K562 (cell line): ENCODE measurements around the gene CACNA2D3. TPM values are rescaled to one million over a fixed set of nuclear protein-coding genes. Genes with fewer than 3 reads are reported as not detected.

Experiments used
- ATAC-seq: fragments of 200-7000 bp; cut with Tn5 transposase; 3 replicates; pipeline ENCODE4 v1.9.1; 2020; ENCODE audit warnings: moderate library complexity
- BruUV-seq: library from RNA; stranded (reverse); fragments of 400-500 nt; replicated peaks from 2 replicates; lab custom pipeline; 2021; lab: Mats Ljungman, UMichigan
- CTCF ChIA-PET: fragments of 300-600 bp; formaldehyde crosslinking; extraction: SDS; loops from one replicate; lab custom pipeline; 2021; ENCODE audit warnings: low intra/inter-chr PET ratio; lab: Yijun Ruan, JAX
- POLR2A ChIA-PET: fragments of 300-600, 350-650 bp; sonication (Branson Sonifier 250); formaldehyde crosslinking; extraction: SDS; loops from one replicate; lab custom pipeline; 2021; ENCODE audit warnings: antibody characterized with exemption, inconsistent platforms; lab: Yijun Ruan, JAX
- DNase-seq, 4 experiments: peaks; one replicate each; pipeline versions ENCODE4 v3.0.0 to v3.0.0-alpha.2; 2011 to 2018; ENCODE audit warnings: low spot score in 3 of 4, mixed read lengths in 3 of 4; ENCODE audit errors: extremely low read depth in 1 of 4
- FAIRE-seq: peaks from 2 replicates; lab custom pipeline; 2011; peaks lifted over from hg19 to GRCh38; lab: Jason Lieb, UNC
- H2AFZ ChIP-seq: 2 replicates; pipeline ENCODE4 v1.6.0; 2011; ENCODE audit warnings: low read depth, low read length, control low read depth, inconsistent platforms
- H3K27ac ChIP-seq: fragments of 200-600 bp; 3 replicates; pipeline ENCODE4 v1.8.0; 2011; ENCODE audit warnings: low read depth, mild to moderate bottlenecking, control low read depth, inconsistent platforms, low read length, moderate library complexity, mixed read lengths; ENCODE audit errors: extremely low read depth
- H3K27me3 ChIP-seq, 2 experiments: fragments of 300-600 bp in 1 of 2; 2 replicates in 1 of 2; 3 replicates in 1 of 2; pipeline versions ENCODE4 v1.6.0 to v1.8.0; 2011; ENCODE audit warnings: inconsistent platforms in 2 of 2, low read length in 2 of 2, mild to moderate bottlenecking in 1 of 2, mixed read lengths in 1 of 2, moderate library complexity in 1 of 2; ENCODE audit not compliant: control insufficient read depth in 2 of 2, insufficient read depth in 2 of 2
- H3K36me3 ChIP-seq: fragments of 300-600 bp; 3 replicates; pipeline ENCODE4 v1.8.0; 2011; ENCODE audit warnings: mild to moderate bottlenecking, low read length, inconsistent platforms; ENCODE audit not compliant: control insufficient read depth, insufficient read depth
- H3K4me1 ChIP-seq, 2 experiments: fragments of 200-600 bp in 1 of 2; replicated peaks in 1 of 2; 2 replicates in 1 of 2; 3 replicates in 1 of 2; pipeline versions ENCODE4 v1.5.1 to v1.8.0; 2011; ENCODE audit warnings: inconsistent platforms in 2 of 2, low read length in 2 of 2, mild to moderate bottlenecking in 1 of 2, mixed read lengths in 1 of 2, moderate library complexity in 1 of 2; ENCODE audit not compliant: control insufficient read depth in 2 of 2, insufficient read depth in 2 of 2
- H3K4me2 ChIP-seq: 2 replicates; pipeline ENCODE4 v1.6.1; 2011; ENCODE audit warnings: low read length, control low read depth, inconsistent platforms, mixed read lengths; ENCODE audit not compliant: insufficient read depth
- H3K4me3 ChIP-seq: fragments of 200-600 bp; sonication (generic), shearing (Covaris generic); 2 replicates; pipeline ENCODE4 v1.5.1; 2016; ENCODE audit warnings: control low read depth, inconsistent platforms
- H3K79me2 ChIP-seq: fragments of 200-600 bp; 3 replicates; pipeline ENCODE4 v1.8.0; 2011; ENCODE audit warnings: low read length, inconsistent platforms; ENCODE audit not compliant: control insufficient read depth, insufficient read depth
- H3K9ac ChIP-seq, 2 experiments: 2 replicates each; pipeline versions ENCODE4 v1.6.0 to v1.6.1; 2011; ENCODE audit warnings: low read depth in 2 of 2, low read length in 2 of 2, control low read depth in 1 of 2, inconsistent platforms in 1 of 2, mild to moderate bottlenecking in 1 of 2, mixed read lengths in 1 of 2; ENCODE audit not compliant: insufficient read depth in 1 of 2
- H3K9me1 ChIP-seq: one replicate; pipeline ENCODE4 v1.6.0; 2011; ENCODE audit warnings: inconsistent platforms, mild to moderate bottlenecking, low read length, moderate library complexity; ENCODE audit not compliant: control insufficient read depth, insufficient read depth
- H3K9me3 ChIP-seq: replicated peaks from 2 replicates; pipeline ENCODE4 v1.5.1; 2011; ENCODE audit warnings: low read depth, low read length, inconsistent platforms; ENCODE audit not compliant: control insufficient read depth, insufficient read depth
- H4K20me1 ChIP-seq: replicated peaks from 2 replicates; pipeline ENCODE4 v1.6.1; 2011; ENCODE audit warnings: low read length, inconsistent platforms, mixed read lengths; ENCODE audit not compliant: control insufficient read depth, insufficient read depth
- CHCHD3 ChIP-seq: fragments of 250-450 bp; sonication (Bioruptor Pico); IDR thresholded peaks from 2 replicates; pipeline ENCODE4 v2.1.2; 2022; ENCODE audit warnings: mild to moderate bottlenecking
- DNMT1 ChIP-seq: fragments of 450-650 bp; IDR thresholded peaks from 2 replicates; pipeline ENCODE4 v1.6.1; 2016; ENCODE audit warnings: antibody characterized with exemption, mild to moderate bottlenecking
- E2F5 ChIP-seq: sonication (generic); formaldehyde crosslinking; IDR thresholded peaks from 2 replicates; pipeline ENCODE4 v1.8.0; 2022; ENCODE audit warnings: mild to moderate bottlenecking, missing genetic modification reagents
- EWSR1 ChIP-seq: fragments of 450-650 bp; IDR thresholded peaks from 2 replicates; pipeline ENCODE4 v1.6.1; 2018; ENCODE audit warnings: borderline replicate concordance, mild to moderate bottlenecking, low read depth, moderate library complexity; ENCODE audit not compliant: partially characterized antibody
- FOXP1 ChIP-seq: sonication (generic); formaldehyde crosslinking; IDR thresholded peaks from 2 replicates; pipeline ENCODE4 v1.8.0; 2022; ENCODE audit warnings: mild to moderate bottlenecking, missing genetic modification reagents
- FOXP4 ChIP-seq: sonication (generic); formaldehyde crosslinking; IDR thresholded peaks from 2 replicates; pipeline ENCODE4 v1.8.0; 2022; ENCODE audit warnings: mild to moderate bottlenecking, missing genetic modification reagents, borderline replicate concordance
- HNRNPK ChIP-seq: fragments of 200-400 bp; formaldehyde crosslinking; IDR thresholded peaks from one replicate; pipeline ENCODE4 v1.6.1; 2018; ENCODE audit warnings: mild to moderate bottlenecking, low read depth, low read length; ENCODE audit not compliant: poor library complexity, severe bottlenecking
- HNRNPUL1 ChIP-seq: fragments of 200-400 bp; formaldehyde crosslinking; IDR thresholded peaks from 2 replicates; pipeline ENCODE4 v1.6.1; 2017; ENCODE audit warnings: low read length
- JUN ChIP-seq, 2 experiments: sonication (generic) in 1 of 2; formaldehyde crosslinking in 1 of 2; IDR thresholded peaks; 2 replicates each; pipeline versions ENCODE4 v1.6.1 to v1.8.0; 2012 to 2022; ENCODE audit warnings: borderline replicate concordance in 2 of 2, mild to moderate bottlenecking in 2 of 2, improper control_type of control experiment in 1 of 2, low read depth in 1 of 2, low read length in 1 of 2, missing genetic modification reagents in 1 of 2
- MCM3 ChIP-seq: fragments of 450-650 bp; IDR thresholded peaks from 2 replicates; pipeline ENCODE4 v1.6.1; 2016
- MTA3 ChIP-seq: fragments of 450-650 bp; formaldehyde crosslinking; IDR thresholded peaks from 2 replicates; pipeline ENCODE4 v1.6.1; 2017; ENCODE audit warnings: mild to moderate bottlenecking, borderline replicate concordance
- NR2F6 ChIP-seq: fragments of 450-650 bp; formaldehyde crosslinking; IDR thresholded peaks from 2 replicates; pipeline ENCODE4 v1.4.0; 2020; ENCODE audit warnings: mild to moderate bottlenecking
- TCF15 ChIP-seq: fragments of 250-450 bp; sonication (Bioruptor Pico); IDR thresholded peaks from 2 replicates; pipeline ENCODE4 v1.8.0; 2022; ENCODE audit warnings: moderate library complexity, mild to moderate bottlenecking, inconsistent platforms
- ZNF586 ChIP-seq: fragments of 450-650 bp; formaldehyde crosslinking; conservative IDR thresholded peaks from 2 replicates; pipeline ENCODE4 v1.4.0; 2020; ENCODE audit warnings: mild to moderate bottlenecking, moderate library complexity
- WGBS: fragments of 100-300 bp; shearing (Covaris generic); methylation state at CpG from one replicate; pipeline ENCODE4 v1.1.6; 2016; ENCODE audit warnings: low coverage, mixed read lengths; ENCODE audit not compliant: insufficient coverage; ENCODE audit errors: missing lambda C conversion rate; 5-methylcytosine and 5-hydroxymethylcytosine counted together
- in situ Hi-C: fragments of 300-500 bp; cut with MboI; formaldehyde crosslinking; loops from 4 replicates; pipeline ENCODE4 v1.15.0; 2018; ENCODE audit warnings: inconsistent platforms, mixed read lengths
- intact Hi-C: fragments of 100-400 bp; cut with micrococcal nuclease; formaldehyde crosslinking; loops from 2 replicates; pipeline ENCODE4 v1.14.2; 2022
- polyA plus RNA-seq, 8 experiments: library from polyadenylated mRNA; depleted of rRNA in 4 of 8; stranded (reverse) in 5 of 8; unstranded in 3 of 8; fragments of >200 nt; fragmentation: Nextera tagmentation in 2 of 8; fragmentation: Illumina TruSeq in 1 of 8; extraction: Ambion mirVana in 2 of 8; extraction: Trizol in 1 of 8; gene quantifications; 2 replicates each; pipeline versions ENCODE4 v1.2.1 to v1.2.3, GENCODE V29; 2011 to 2014; ENCODE audit warnings: inconsistent platforms in 1 of 8, missing spikeins in 1 of 8
- total RNA-seq, 7 experiments: library from RNA; depleted of rRNA in 6 of 7; stranded (reverse); fragments of >200 nt in 6 of 7; fragmentation: Illumina TruSeq in 2 of 7; extraction: Trizol in 2 of 7; gene quantifications; 2 replicates each; pipeline versions ENCODE4 v1.2.1 to v1.2.3, GENCODE V29; 2011 to 2021; ENCODE audit warnings: low replicate concordance in 1 of 7

The CACNA2D3 gene
- total and polyA plus RNA-seq, 9 of the 15 experiments (the other 6 are each of a cell fraction or from before 2014, with no cell fraction given): 0.01 TPM; not detected in 8

GRCh38 chr3:54237788-54238502, 115.6 kb downstream of the CACNA2D3 start:
- no peaks in the 10 kb centered on the region for H4K20me1 ChIP-seq
- ATAC-seq (no peak), FAIRE-seq (no peak), DNase-seq (no peak)
- BruUV-seq: no TSS peak
- in situ Hi-C loops: no loop called here
- ChIA-PET POLR2A (no interaction called here), CTCF (no interaction called here)
- no peak overlapping the region for H3K4me2 ChIP-seq
- intact Hi-C loops: no loop called here
- H2AFZ ChIP-seq: no peak overlapping the region
- no peak overlapping the region for H3K9ac ChIP-seq
- H3K27me3 ChIP-seq: no peaks in the 10 kb centered on the region; a peak in 1 of 5 replicates
- no peak overlapping the region for H3K27ac ChIP-seq
- 0% methylated on average over 3 of the region's 4 CpGs for WGBS
- no peaks in the 10 kb centered on the region for H3K4me1 ChIP-seq
- no peaks in the 10 kb centered on the region for H3K36me3 ChIP-seq
- no peaks in the 10 kb centered on the region for H3K9me1 ChIP-seq
- no peaks in the 10 kb centered on the region for H3K9me3 ChIP-seq
- no peak overlapping the region for H3K4me3 ChIP-seq
- H3K79me2 ChIP-seq: no peaks in the 10 kb centered on the region
- TF ChIP-seq NR2F6 (CRISPR knock-in tag) (no peak), DNMT1 (no peak), FOXP4 (CRISPR knock-in tag) (no peak), MCM3 (no peak), E2F5 (CRISPR knock-in tag) (no peak), JUN (IDR thresholded peaks at IDR 0.05; ENCODE audit: borderline replicate concordance, low read depth, low read length) (no peak), JUN (CRISPR knock-in tag; IDR thresholded peaks at IDR 0.05; ENCODE audit: borderline replicate concordance) (no peak), MTA3 (no peak), HNRNPUL1 (no peak), FOXP1 (no peak), TCF15 (CRISPR knock-in tag) (no peak), HNRNPK (no peak), EWSR1 (no peak), CHCHD3 (no peak), ZNF586 (CRISPR knock-in tag) (no peak)
